PC-3 (cell line): ENCODE data around the gene PCSK2. TPM values are rescaled to one million over a fixed set of nuclear protein-coding genes. Genes with fewer than 3 reads are reported as not detected.

ENCODE experiments used
- ATAC-seq: fragments of 200-7000 bp; cut with Tn5 transposase; 2 replicates; pipeline ENCODE4 v1.9.1; 2020; ENCODE audit warnings: mild to moderate bottlenecking, moderate library complexity
- BruUV-seq: library from RNA; stranded (reverse); fragments of 400-500 nt; replicated peaks from 2 replicates; lab custom pipeline; 2021; lab: Mats Ljungman, UMichigan
- CTCF ChIA-PET: fragments of 300-600 bp; sonication (Branson Sonifier 250); formaldehyde crosslinking; loops from one replicate; lab custom pipeline; 2022; ENCODE audit warnings: antibody characterized with exemption; lab: Charles Lee
- POLR2A ChIA-PET: fragments of 300-600 bp; sonication (Branson Sonifier 250); formaldehyde crosslinking; loops from one replicate; lab custom pipeline; 2022; ENCODE audit warnings: antibody characterized with exemption; ENCODE audit not compliant: unreplicated experiment; lab: Charles Lee
- DNase-seq: peaks from one replicate; pipeline ENCODE4 v3.0.0-alpha.2; 2015
- H2AFZ ChIP-seq: fragments of 300-600 bp; sonication (generic); 2 replicates; pipeline ENCODE4 v1.6.0; 2016; ENCODE audit warnings: antibody characterized with exemption, low read length
- H3F3A ChIP-seq: fragments of 300-600 bp; sonication (generic); one replicate; pipeline ENCODE4 v1.6.0; 2017; ENCODE audit warnings: antibody characterized with exemption, low read length, control low read depth, mild to moderate bottlenecking; ENCODE audit not compliant: unreplicated experiment
- H3K27ac ChIP-seq: fragments of 300-600 bp; sonication (generic); 2 replicates; pipeline ENCODE4 v1.5.1; 2016; ENCODE audit warnings: mild to moderate bottlenecking, low read length
- H3K27me3 ChIP-seq: fragments of 300-600 bp; sonication (generic); 2 replicates; pipeline ENCODE4 v1.6.1; 2016; ENCODE audit warnings: low read length, mixed read lengths
- H3K36me3 ChIP-seq: fragments of 300-600 bp; sonication (generic); 2 replicates; pipeline ENCODE4 v1.6.1; 2016; ENCODE audit warnings: low read depth, mixed run types, low read length, mixed read lengths
- H3K4me1 ChIP-seq: fragments of 300-600 bp; sonication (generic); 2 replicates; pipeline ENCODE4 v1.5.1; 2016; ENCODE audit warnings: low read length; ENCODE audit not compliant: insufficient read depth
- H3K4me2 ChIP-seq: fragments of 300-600 bp; sonication (generic); 2 replicates; pipeline ENCODE4 v1.6.0; 2016; ENCODE audit warnings: low read length
- H3K4me3 ChIP-seq: fragments of 300-600 bp; sonication (generic); 2 replicates; pipeline ENCODE4 v1.5.1; 2016; ENCODE audit warnings: mild to moderate bottlenecking, low read length, mixed read lengths
- H3K79me2 ChIP-seq: fragments of 300-600 bp; sonication (generic); 2 replicates; pipeline ENCODE4 v1.6.1; 2017; ENCODE audit warnings: low read length, mixed read lengths
- H3K9ac ChIP-seq: fragments of 300-600 bp; sonication (generic); 2 replicates; pipeline ENCODE4 v1.6.0; 2016; ENCODE audit warnings: mild to moderate bottlenecking, low read length
- H3K9me2 ChIP-seq: fragments of 300-600 bp; sonication (generic); replicated peaks from 2 replicates; pipeline ENCODE4 v1.6.1; 2016; ENCODE audit warnings: mixed run types, low read length, mixed read lengths
- H3K9me3 ChIP-seq: fragments of 300-600 bp; sonication (generic); 2 replicates; pipeline ENCODE4 v1.6.1; 2016; ENCODE audit warnings: low read length, mixed read lengths
- H4K20me1 ChIP-seq: fragments of 300-600 bp; sonication (generic); 2 replicates; pipeline ENCODE4 v1.6.1; 2016; ENCODE audit warnings: low read length, mixed read lengths
- CTCF ChIP-seq: fragments of 300-600 bp; sonication (generic); conservative IDR thresholded peaks from 2 replicates; pipeline ENCODE4 v1.5.1; 2017; ENCODE audit warnings: antibody characterized with exemption, low read depth, mild to moderate bottlenecking, low read length
- EZH2 ChIP-seq: fragments of 300-600 bp; sonication (generic); IDR thresholded peaks from one replicate; pipeline ENCODE4 v1.6.1; 2017; ENCODE audit warnings: antibody characterized with exemption, mild to moderate bottlenecking, low read length; ENCODE audit not compliant: unreplicated experiment
- EZH2phosphoT487 ChIP-seq: fragments of 300-600 bp; sonication (generic); IDR thresholded peaks from 2 replicates; pipeline ENCODE4 v1.6.1; 2018; ENCODE audit warnings: mild to moderate bottlenecking, antibody characterized with exemption, low read length, borderline replicate concordance
- intact Hi-C: fragments of 100-400 bp; cut with micrococcal nuclease; formaldehyde crosslinking; loops from 2 replicates; pipeline ENCODE4 v1.9.0; 2023
- total RNA-seq: library from RNA; depleted of rRNA; stranded (reverse); fragments of >200 nt; gene quantifications from 2 replicates; pipeline ENCODE4 v1.2.3, GENCODE V29; 2014

The PCSK2 gene
- total RNA-seq, 1 experiment from 2014 or later: not detected

- CTCF ChIA-PET: no interaction called here
- POLR2A ChIA-PET: interaction anchor here (0.7 kb wide), 1 partner anchor 1496 kb away, joined by 3 read pairs; no protein-coding TSS in a partner anchor
- Histone ChIP-seq H3K4me3 (no peak overlapping the region), H4K20me1 (no peaks in the 10 kb centered on the region), H3K4me2 (no peak overlapping the region), H3K36me3 (no peaks in the 10 kb centered on the region), H3K9me2 (no peaks in the 10 kb centered on the region), H3F3A (no peaks in the 10 kb centered on the region), H3K4me1 (no peaks in the 10 kb centered on the region), H3K79me2 (no peaks in the 10 kb centered on the region), H3K9me3 (no peaks in the 10 kb centered on the region), H3K27me3 (peaks cover 74% of the 10 kb centered on the region), H2AFZ (no peak overlapping the region), H3K9ac (no peak overlapping the region), H3K27ac (no peak overlapping the region)
- DNase-seq (no peak), ATAC-seq (no peak)
- BruUV-seq: no TSS peak
- intact Hi-C loops: no loop called here
- no peak for TF ChIP-seq CTCF
- no peak for TF ChIP-seq EZH2
- no peak; the same call in 1 of the 2 replicates for TF ChIP-seq EZH2phosphoT487
Observed at GRCh38 chr20:17327185-17328148, 100.6 kb downstream of the PCSK2 start.

- ChIA-PET POLR2A (no interaction called here), CTCF (no interaction called here)
- Histone ChIP-seq H3K27me3 (peaks cover 95% of the 10 kb centered on the region), H3K79me2 (no peaks in the 10 kb centered on the region), H3K27ac (no peak overlapping the region), H3K9me3 (no peaks in the 10 kb centered on the region), H3K4me2 (no peak overlapping the region), H3F3A (no peaks in the 10 kb centered on the region), H3K9ac (no peak overlapping the region), H3K4me1 (no peaks in the 10 kb centered on the region), H3K4me3 (no peak overlapping the region), H4K20me1 (no peaks in the 10 kb centered on the region), H3K36me3 (no peaks in the 10 kb centered on the region), H3K9me2 (no peaks in the 10 kb centered on the region), H2AFZ (no peak overlapping the region)
- ATAC-seq (no peak), DNase-seq (no peak)
- intact Hi-C loops: no loop called here
- TF ChIP-seq EZH2 (no peak), EZH2phosphoT487 (no peak), CTCF (no peak)
- no TSS peak for BruUV-seq
Observed at GRCh38 chr20:17334932-17335331, 108.1 kb downstream of the PCSK2 start.

- intact Hi-C loops: no loop called here
- Histone ChIP-seq H4K20me1 (no peaks in the 10 kb centered on the region), H3K4me1 (no peaks in the 10 kb centered on the region), H3K9me3 (no peaks in the 10 kb centered on the region), H3K4me3 (no peak overlapping the region), H3K27me3 (peaks cover 98% of the 10 kb centered on the region), H3K9ac (no peak overlapping the region), H3K79me2 (no peaks in the 10 kb centered on the region), H3K36me3 (no peaks in the 10 kb centered on the region), H3K4me2 (no peak overlapping the region), H2AFZ (no peak overlapping the region), H3K27ac (no peak overlapping the region), H3K9me2 (no peaks in the 10 kb centered on the region), H3F3A (no peaks in the 10 kb centered on the region)
- ATAC-seq (no peak), DNase-seq (no peak)
- BruUV-seq: no TSS peak
- CTCF ChIA-PET: no interaction called here
- POLR2A ChIA-PET: no interaction called here
- TF ChIP-seq CTCF (no peak), EZH2 (no peak), EZH2phosphoT487 (no peak)
Observed at GRCh38 chr20:17339000-17339399, 112.2 kb downstream of the PCSK2 start.
